Natural killer cell treated with Interleukin-12 subunit alpha and Interleukin-12 subunit beta and Interleukin-15 and Interleukin-18, amount 100 ng/mL, for 72 hours (primary cell): Measurements from ENCODE around the gene PKIG. TPM values are rescaled to one million over a fixed set of nuclear protein-coding genes. Genes with fewer than 3 reads are reported as not detected.

Source experiments
- ATAC-seq, 2 donors: fragments of 150-1000 bp; cut with Tn5 transposase in 1 of 2; sonication (Bioruptor Pico), chemical (Tn5 transposase) in 1 of 2; 2 replicates each; pipeline ENCODE4 v1.10.0; 2021
- DNase-seq: peaks from one replicate; pipeline ENCODE4 v3.0.0; 2022; ENCODE audit warnings: low spot score
- H3K27ac Mint-ChIP-seq, 2 donors: 1 replicate in 1 of 2; 2 replicates in 1 of 2; pipeline ENCODE4 v1.8.0; 2022; ENCODE audit warnings: mixed read lengths in 2 of 2, mild to moderate bottlenecking in 1 of 2, moderate library complexity in 1 of 2
- H3K27me3 Mint-ChIP-seq, 2 donors: 1 replicate in 1 of 2; 2 replicates in 1 of 2; pipeline ENCODE4 v1.8.0; 2022; ENCODE audit warnings: mixed read lengths in 2 of 2
- H3K36me3 Mint-ChIP-seq: one replicate; pipeline ENCODE4 v1.8.0; 2022; ENCODE audit warnings: mixed read lengths
- H3K4me1 Mint-ChIP-seq, 2 donors: 1 replicate in 1 of 2; 2 replicates in 1 of 2; pipeline ENCODE4 v1.8.0; 2022; ENCODE audit warnings: low read depth in 2 of 2, mixed read lengths in 2 of 2, mild to moderate bottlenecking in 1 of 2
- H3K4me3 Mint-ChIP-seq: one replicate; pipeline ENCODE4 v1.8.0; 2022; ENCODE audit warnings: mixed read lengths
- H3K9me3 Mint-ChIP-seq: 2 replicates; pipeline ENCODE4 v1.8.0; 2022; ENCODE audit warnings: mixed read lengths
- total RNA-seq, 2 donors: library from RNA; stranded (reverse); gene quantifications; one replicate each; pipeline ENCODE4 v1.2.3, GENCODE V29; 2022

Gene PKIG
- total RNA-seq, 2 donors from 2014 or later = 2.4 to 3.4 TPM

DNA sequence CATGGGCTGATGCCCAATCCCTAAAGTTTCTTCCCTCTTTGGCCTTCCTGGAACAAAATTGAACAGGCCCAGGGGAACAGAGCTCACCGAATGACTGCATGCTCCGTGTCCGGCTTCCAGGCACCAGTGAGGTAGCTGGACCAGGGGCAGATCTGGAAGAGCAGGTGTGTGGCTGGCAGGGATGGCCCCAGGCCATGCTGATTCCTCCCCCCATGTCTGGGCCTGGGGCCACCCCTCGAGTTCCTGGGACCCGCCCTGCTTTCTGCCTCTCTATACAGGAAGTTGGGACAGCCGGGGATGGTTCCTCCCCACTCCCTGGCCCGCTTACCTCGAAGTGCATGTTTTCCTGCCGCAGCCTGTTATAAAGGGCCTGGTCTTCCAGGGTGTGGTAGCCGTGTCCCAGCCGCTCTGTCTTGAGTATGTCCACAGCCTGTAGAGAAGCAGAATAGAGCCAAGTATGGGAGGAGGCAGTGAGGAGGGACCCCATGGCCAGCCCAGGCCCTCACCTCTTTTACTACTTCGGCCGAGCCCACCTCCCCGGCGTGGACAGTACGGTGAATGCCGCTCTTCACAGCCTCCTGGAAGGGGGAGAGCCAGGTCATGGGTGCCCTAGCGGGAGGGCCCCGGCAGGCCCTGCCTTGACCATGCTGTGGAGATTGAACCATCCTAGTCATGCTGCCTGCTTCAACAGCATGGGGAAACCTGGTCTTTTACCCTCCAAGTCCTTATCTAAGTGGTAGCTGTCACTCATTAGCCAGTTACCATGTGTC is 40.3 kb downstream of the PKIG start:
- Mint-ChIP-seq H3K9me3 (no peaks in the 10 kb centered on the region), H3K36me3 (no peaks in the 10 kb centered on the region)

DNA sequence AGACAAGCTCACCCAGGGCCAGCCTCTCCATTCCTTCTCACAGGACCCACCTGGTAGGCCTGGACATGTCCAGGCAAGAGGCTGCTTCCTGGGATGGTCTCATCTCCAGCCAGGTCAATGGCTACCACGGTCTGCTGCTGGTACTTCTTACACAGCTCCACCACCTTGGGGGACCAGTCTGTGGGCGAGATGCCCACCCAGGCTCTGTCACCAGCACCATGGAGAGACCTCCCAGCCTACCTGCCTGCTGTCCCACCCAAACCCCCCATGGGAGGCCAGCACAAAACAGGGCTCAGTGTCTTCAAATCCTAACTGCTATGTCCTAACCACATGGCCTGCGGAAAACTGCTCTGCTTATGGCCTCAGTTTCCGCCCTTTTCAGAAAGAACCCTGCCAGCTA is 41.8 kb downstream of the PKIG start:
- Mint-ChIP-seq H3K9me3 (no peaks in the 10 kb centered on the region), H3K4me3 (no peak overlapping the region), H3K27me3 (no peaks in the 10 kb centered on the region), H3K4me1 (peaks cover 0 to 2% of the 10 kb centered on the region in 2 donors), H3K27ac (peak overlapping the region; percentile 49 to 71), H3K36me3 (no peaks in the 10 kb centered on the region)
- DNase-seq (peak; percentile 23), ATAC-seq (no peak)

More for the DNA sequence above, 40.3 kb downstream of the PKIG start:
- Mint-ChIP-seq H3K27me3 (no peaks in the 10 kb centered on the region), H3K27ac (no peak overlapping the region), H3K4me3 (no peak overlapping the region), H3K4me1 (peaks cover 0 to 2% of the 10 kb centered on the region in 2 donors)
- peak; percentile 56 for DNase-seq
- ATAC-seq = no peak

- Mint-ChIP-seq H3K36me3 (no peaks in the 10 kb centered on the region), H3K4me1 (peaks cover 0 to 2% of the 10 kb centered on the region in 2 donors), H3K9me3 (no peaks in the 10 kb centered on the region), H3K27ac (peak overlapping the region; percentile 49 to 71), H3K27me3 (no peaks in the 10 kb centered on the region), H3K4me3 (no peak overlapping the region)
- peak in 1 of 2 donors; percentile 80 for ATAC-seq
- peak; percentile 29 for DNase-seq
Measured at GRCh38 chr20:44624743-44625271, 42.4 kb downstream of the PKIG start.

DNA sequence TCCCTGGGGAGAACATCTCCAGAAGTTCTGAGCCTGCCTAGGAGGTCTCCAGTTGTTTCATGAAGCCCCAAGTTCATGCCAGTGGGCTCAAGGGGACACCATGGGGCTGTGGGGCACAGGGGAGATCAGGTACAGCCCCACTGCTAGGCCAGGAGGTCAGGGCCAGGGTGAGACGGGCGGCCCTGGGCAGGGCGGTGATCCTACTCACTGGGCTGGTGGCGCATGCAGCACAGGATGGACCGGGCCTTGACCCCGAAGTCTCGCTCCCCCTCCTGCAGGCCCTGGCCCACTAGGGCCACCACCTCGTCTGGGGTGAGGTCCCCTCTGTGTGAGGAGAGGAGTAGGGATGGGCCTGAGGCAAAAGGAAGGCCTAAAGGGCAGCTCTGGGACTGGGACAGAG is 43.0 kb downstream of the PKIG start:
- H3K27ac Mint-ChIP-seq = peak overlapping the region; percentile 49 to 71
- no peak for ATAC-seq

DNA sequence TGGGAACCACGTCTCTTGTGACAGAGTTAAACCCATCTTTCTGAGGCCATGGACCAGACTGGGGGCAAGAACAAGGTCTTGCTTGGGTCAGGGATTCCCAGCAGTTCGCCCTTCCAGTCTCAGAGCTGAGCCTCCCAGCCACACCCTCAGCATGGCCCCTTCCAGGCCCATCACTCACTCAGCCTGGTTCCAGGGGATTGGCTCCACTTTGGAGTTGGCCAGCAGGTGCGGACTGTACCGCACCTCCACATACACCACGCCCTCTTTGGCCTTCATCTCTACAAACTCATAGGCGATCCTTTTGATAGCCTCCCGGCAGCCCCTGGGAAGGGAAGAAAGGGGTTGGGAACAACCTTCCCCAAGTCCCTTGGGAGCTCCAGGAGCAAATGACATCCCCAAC is 43.9 kb downstream of the PKIG start:
- peaks cover 0 to 2% of the 10 kb centered on the region in 2 donors for H3K4me1 Mint-ChIP-seq
- no peaks in the 10 kb centered on the region for H3K9me3 Mint-ChIP-seq
- ATAC-seq = no peak
- no peaks in the 10 kb centered on the region for H3K36me3 Mint-ChIP-seq
- peak overlapping the region in 1 of 2 donors; percentile 37 for H3K27ac Mint-ChIP-seq
- H3K27me3 Mint-ChIP-seq = no peaks in the 10 kb centered on the region
- peak; percentile 51 for DNase-seq
- H3K4me3 Mint-ChIP-seq = no peak overlapping the region

More for the DNA sequence above, 43.0 kb downstream of the PKIG start:
- H3K27me3 Mint-ChIP-seq = no peaks in the 10 kb centered on the region
- H3K9me3 Mint-ChIP-seq = no peaks in the 10 kb centered on the region
- H3K4me3 Mint-ChIP-seq = no peak overlapping the region
- peak; percentile 31 for DNase-seq
- peaks cover 0 to 2% of the 10 kb centered on the region in 2 donors for H3K4me1 Mint-ChIP-seq
- no peaks in the 10 kb centered on the region for H3K36me3 Mint-ChIP-seq

GRCh38 chr20:44627364-44628010 is 45.1 kb downstream of the PKIG start:
- DNase-seq (peak; percentile 37), ATAC-seq (no peak)
- peaks cover 7 to 8% of the 10 kb centered on the region in 2 donors for H3K4me1 Mint-ChIP-seq
- no peaks in the 10 kb centered on the region for H3K9me3 Mint-ChIP-seq
- no peak overlapping the region for H3K4me3 Mint-ChIP-seq
- H3K27ac Mint-ChIP-seq = peak overlapping the region; percentile 37 to 81
- H3K27me3 Mint-ChIP-seq = no peaks in the 10 kb centered on the region
- no peaks in the 10 kb centered on the region for H3K36me3 Mint-ChIP-seq

GRCh38 chr20:44629017-44629385 is 46.6 kb downstream of the PKIG start:
- DNase-seq = peak; percentile 45
- no peak overlapping the region for H3K27ac Mint-ChIP-seq
- H3K4me1 Mint-ChIP-seq = peaks cover 7 to 11% of the 10 kb centered on the region in 2 donors
- H3K4me3 Mint-ChIP-seq = no peak overlapping the region
- no peak for ATAC-seq
- H3K36me3 Mint-ChIP-seq = no peaks in the 10 kb centered on the region
- H3K9me3 Mint-ChIP-seq = no peaks in the 10 kb centered on the region
- no peaks in the 10 kb centered on the region for H3K27me3 Mint-ChIP-seq

DNA sequence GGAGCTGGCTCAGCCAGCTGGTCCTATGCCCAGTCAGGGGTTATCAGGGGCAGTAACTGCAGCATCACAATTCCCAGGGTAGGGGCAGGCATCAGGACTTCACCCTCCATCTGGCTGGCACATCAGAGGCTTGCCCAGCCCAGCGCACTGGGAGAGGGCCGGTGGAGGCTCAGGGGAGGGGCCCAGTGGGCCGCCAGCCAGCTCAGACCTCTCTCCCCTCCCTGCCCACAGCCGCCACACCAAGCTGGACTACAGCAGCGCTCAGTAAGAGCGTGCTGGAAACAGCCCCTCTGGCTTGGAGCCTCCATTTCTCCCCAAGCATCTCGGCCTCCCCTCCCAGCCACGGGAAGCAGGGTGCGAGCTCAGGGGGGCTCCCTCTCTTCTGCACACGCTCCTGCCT is 47.2 kb downstream of the PKIG start:
- Mint-ChIP-seq H3K27ac (no peak overlapping the region), H3K4me1 (peaks cover 7 to 11% of the 10 kb centered on the region in 2 donors), H3K36me3 (no peaks in the 10 kb centered on the region), H3K4me3 (no peak overlapping the region), H3K27me3 (no peaks in the 10 kb centered on the region), H3K9me3 (no peaks in the 10 kb centered on the region)
- DNase-seq = peak; percentile 16
- no peak for ATAC-seq

DNA sequence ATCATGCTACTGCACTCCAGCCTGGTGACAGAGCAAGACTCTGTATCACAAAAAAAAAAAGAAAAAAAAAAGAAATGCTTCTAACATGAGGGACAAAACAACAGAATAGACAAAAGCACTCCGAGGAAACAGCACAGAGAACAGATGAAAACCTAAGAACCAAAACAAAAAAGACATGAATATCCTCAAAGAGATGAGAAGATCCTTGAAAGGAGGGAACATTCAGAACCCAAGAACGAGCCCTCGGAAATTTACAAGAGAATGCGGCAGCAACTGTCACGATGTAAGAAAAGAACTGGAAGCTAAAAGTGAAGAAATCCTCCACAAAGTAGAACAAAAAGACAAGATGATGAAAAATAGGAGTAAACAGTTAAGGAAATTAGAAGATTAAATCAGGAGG is 47.9 kb downstream of the PKIG start:
- no peak overlapping the region for H3K4me3 Mint-ChIP-seq
- no peak overlapping the region for H3K27ac Mint-ChIP-seq
- DNase-seq = no peak
- no peaks in the 10 kb centered on the region for H3K27me3 Mint-ChIP-seq
- H3K36me3 Mint-ChIP-seq = no peaks in the 10 kb centered on the region
- no peak for ATAC-seq
- peaks cover 7 to 11% of the 10 kb centered on the region in 2 donors for H3K4me1 Mint-ChIP-seq
- no peaks in the 10 kb centered on the region for H3K9me3 Mint-ChIP-seq

- peaks cover 7 to 22% of the 10 kb centered on the region in 2 donors for H3K4me1 Mint-ChIP-seq
- DNase-seq (no peak), ATAC-seq (no peak)
- H3K27me3 Mint-ChIP-seq = no peaks in the 10 kb centered on the region
- no peaks in the 10 kb centered on the region for H3K9me3 Mint-ChIP-seq
- peak overlapping the region in 1 of 2 donors; percentile 57 for H3K27ac Mint-ChIP-seq
- H3K4me3 Mint-ChIP-seq = no peak overlapping the region
- H3K36me3 Mint-ChIP-seq = no peaks in the 10 kb centered on the region
Measured at GRCh38 chr20:44632103-44632752, 49.8 kb downstream of the PKIG start.

- H3K27me3 Mint-ChIP-seq = no peaks in the 10 kb centered on the region
- DNase-seq (no peak), ATAC-seq (no peak)
- H3K9me3 Mint-ChIP-seq = no peaks in the 10 kb centered on the region
- no peaks in the 10 kb centered on the region for H3K36me3 Mint-ChIP-seq
- no peak overlapping the region for H3K4me3 Mint-ChIP-seq
- H3K27ac Mint-ChIP-seq = peak overlapping the region in 1 of 2 donors; percentile 60
- H3K4me1 Mint-ChIP-seq = peaks cover 7 to 19% of the 10 kb centered on the region in 2 donors
Measured at GRCh38 chr20:44633187-44633810, 50.9 kb downstream of the PKIG start.

- H3K4me3 Mint-ChIP-seq = no peak overlapping the region
- no peak overlapping the region for H3K27ac Mint-ChIP-seq
- H3K27me3 Mint-ChIP-seq = no peaks in the 10 kb centered on the region
- H3K36me3 Mint-ChIP-seq = peaks cover 6% of the 10 kb centered on the region
- H3K9me3 Mint-ChIP-seq = no peaks in the 10 kb centered on the region
- H3K4me1 Mint-ChIP-seq = peaks cover 13 to 25% of the 10 kb centered on the region in 2 donors
- no peak for DNase-seq
- ATAC-seq = no peak
Measured at GRCh38 chr20:44633872-44634600, 51.7 kb downstream of the PKIG start.

GRCh38 chr20:44635877-44636276 is 53.5 kb downstream of the PKIG start:
- no peak for ATAC-seq
- DNase-seq = no peak
- Mint-ChIP-seq H3K27me3 (no peaks in the 10 kb centered on the region), H3K9me3 (no peaks in the 10 kb centered on the region), H3K4me3 (no peak overlapping the region), H3K36me3 (peaks cover 6% of the 10 kb centered on the region), H3K27ac (peak overlapping the region in 1 of 2 donors; percentile 51), H3K4me1 (peaks cover 21 to 36% of the 10 kb centered on the region in 2 donors)
